ENCODE results near the gene CDC25B. TPM values are rescaled to one million over a fixed set of nuclear protein-coding genes. Genes with fewer than 3 reads are reported as not detected.

The CDC25B gene
- total and polyA plus RNA-seq, 2 of the 13 experiments (the other 11 are each of a cell fraction or from before 2014, with no cell fraction given): 14.5 to 19.4 TPM

DNA sequence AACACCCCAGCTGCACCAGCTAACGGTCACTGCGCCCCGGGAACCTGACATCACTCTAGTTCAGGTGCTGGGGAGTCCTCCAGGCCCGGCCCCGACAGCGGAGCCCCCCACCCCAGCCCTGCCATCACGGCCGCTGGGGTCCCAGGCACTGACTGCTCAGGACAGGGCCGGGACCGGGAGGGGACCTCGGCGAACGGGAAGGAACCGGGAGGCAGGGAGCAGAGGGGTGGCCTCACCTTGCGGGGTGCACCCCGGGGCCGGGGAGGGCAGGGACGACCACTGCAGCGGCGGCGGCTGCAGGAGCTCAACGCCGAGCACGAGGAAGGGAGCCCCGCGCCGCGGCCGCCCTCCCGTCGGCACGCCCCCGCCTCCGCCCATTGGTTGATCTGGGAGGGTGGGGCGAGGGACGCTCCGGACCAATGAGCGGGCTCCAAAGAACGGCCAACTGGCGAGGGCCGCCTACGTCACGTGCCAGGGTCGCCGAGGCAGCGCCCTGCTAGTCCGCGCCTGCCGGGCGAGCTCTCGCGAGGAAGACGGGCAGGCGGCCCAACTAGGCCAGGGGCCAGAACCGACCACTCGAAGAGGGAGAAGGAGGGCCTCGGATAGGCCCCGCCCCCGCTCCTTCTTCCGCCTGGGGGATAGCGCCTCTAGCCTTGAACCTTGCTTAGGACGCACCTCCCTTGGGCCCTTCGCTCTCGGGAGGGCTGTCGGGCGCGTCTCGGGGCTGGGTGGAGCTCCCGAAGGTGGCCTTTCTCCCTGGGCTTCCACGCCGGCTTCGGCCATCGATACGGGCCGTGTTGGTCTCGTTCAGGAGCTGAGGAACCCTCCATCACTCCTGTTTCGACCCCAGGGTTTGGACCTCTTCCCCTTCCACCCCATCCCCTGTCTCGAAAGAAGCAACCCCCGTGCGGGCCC is 28.4 kb upstream of the CDC25B start, which contains the start of gene ADISSP (continued):
- TF ChIP-seq, protein P1, sequence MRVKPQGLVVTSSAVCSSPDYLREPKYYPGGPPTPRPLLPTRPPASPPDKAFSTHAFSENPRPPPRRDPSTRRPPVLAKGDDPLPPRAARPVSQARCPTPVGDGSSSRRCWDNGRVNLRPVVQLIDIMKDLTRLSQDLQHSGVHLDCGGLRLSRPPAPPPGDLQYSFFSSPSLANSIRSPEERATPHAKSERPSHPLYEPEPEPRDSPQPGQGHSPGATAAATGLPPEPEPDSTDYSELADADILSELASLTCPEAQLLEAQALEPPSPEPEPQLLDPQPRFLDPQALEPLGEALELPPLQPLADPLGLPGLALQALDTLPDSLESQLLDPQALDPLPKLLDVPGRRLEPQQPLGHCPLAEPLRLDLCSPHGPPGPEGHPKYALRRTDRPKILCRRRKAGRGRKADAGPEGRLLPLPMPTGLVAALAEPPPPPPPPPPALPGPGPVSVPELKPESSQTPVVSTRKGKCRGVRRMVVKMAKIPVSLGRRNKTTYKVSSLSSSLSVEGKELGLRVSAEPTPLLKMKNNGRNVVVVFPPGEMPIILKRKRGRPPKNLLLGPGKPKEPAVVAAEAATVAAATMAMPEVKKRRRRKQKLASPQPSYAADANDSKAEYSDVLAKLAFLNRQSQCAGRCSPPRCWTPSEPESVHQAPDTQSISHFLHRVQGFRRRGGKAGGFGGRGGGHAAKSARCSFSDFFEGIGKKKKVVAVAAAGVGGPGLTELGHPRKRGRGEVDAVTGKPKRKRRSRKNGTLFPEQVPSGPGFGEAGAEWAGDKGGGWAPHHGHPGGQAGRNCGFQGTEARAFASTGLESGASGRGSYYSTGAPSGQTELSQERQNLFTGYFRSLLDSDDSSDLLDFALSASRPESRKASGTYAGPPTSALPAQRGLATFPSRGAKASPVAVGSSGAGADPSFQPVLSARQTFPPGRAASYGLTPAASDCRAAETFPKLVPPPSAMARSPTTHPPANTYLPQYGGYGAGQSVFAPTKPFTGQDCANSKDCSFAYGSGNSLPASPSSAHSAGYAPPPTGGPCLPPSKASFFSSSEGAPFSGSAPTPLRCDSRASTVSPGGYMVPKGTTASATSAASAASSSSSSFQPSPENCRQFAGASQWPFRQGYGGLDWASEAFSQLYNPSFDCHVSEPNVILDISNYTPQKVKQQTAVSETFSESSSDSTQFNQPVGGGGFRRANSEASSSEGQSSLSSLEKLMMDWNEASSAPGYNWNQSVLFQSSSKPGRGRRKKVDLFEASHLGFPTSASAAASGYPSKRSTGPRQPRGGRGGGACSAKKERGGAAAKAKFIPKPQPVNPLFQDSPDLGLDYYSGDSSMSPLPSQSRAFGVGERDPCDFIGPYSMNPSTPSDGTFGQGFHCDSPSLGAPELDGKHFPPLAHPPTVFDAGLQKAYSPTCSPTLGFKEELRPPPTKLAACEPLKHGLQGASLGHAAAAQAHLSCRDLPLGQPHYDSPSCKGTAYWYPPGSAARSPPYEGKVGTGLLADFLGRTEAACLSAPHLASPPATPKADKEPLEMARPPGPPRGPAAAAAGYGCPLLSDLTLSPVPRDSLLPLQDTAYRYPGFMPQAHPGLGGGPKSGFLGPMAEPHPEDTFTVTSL (CRISPR knock-in tag; IDR thresholded peaks at IDR 0.05; ENCODE audit: borderline replicate concordance): 0 out of 2 replicates have a peak, but pooled peaks have one; percentile 44
- TF ChIP-seq, protein P2, sequence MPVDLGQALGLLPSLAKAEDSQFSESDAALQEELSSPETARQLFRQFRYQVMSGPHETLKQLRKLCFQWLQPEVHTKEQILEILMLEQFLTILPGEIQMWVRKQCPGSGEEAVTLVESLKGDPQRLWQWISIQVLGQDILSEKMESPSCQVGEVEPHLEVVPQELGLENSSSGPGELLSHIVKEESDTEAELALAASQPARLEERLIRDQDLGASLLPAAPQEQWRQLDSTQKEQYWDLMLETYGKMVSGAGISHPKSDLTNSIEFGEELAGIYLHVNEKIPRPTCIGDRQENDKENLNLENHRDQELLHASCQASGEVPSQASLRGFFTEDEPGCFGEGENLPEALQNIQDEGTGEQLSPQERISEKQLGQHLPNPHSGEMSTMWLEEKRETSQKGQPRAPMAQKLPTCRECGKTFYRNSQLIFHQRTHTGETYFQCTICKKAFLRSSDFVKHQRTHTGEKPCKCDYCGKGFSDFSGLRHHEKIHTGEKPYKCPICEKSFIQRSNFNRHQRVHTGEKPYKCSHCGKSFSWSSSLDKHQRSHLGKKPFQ (CRISPR knock-in tag; IDR thresholded peaks at IDR 0.05; ENCODE audit: insufficient replicate concordance): peak; percentile 92
- TF ChIP-seq KDM2A (CRISPR knock-in tag; IDR thresholded peaks at IDR 0.05; ENCODE audit: borderline replicate concordance, low read depth) (peak; percentile 84), ZKSCAN1 (IDR thresholded peaks at IDR 0.05; ENCODE audit: low read length) (no peak), SOX13 (IDR thresholded peaks at IDR 0.05) (0 out of 2 replicates have a peak, but pooled peaks have one; percentile 24), SOX13 (CRISPR knock-in tag; conservative IDR thresholded peaks at IDR 0.05 in 1 of 2, IDR thresholded peaks at IDR 0.05 in 1 of 2) (no peak; a peak in 2 of 4 replicates), POLR2A (IDR thresholded peaks at IDR 0.05; ENCODE audit: insufficient read depth in 1 of 2, low read depth in 2 of 2, low read length in 2 of 2) (peak; percentile 82 to 97), KDM5B (CRISPR knock-in tag; IDR thresholded peaks at IDR 0.05; ENCODE audit: borderline replicate concordance) (peak; percentile 99), ISL2 (CRISPR knock-in tag; IDR thresholded peaks at IDR 0.05) (peak; percentile 72), ZNF337 (CRISPR knock-in tag; IDR thresholded peaks at IDR 0.05; ENCODE audit: borderline replicate concordance, low read depth) (peak; percentile 52; the same call in 1 of the 2 replicates), ZFY (CRISPR knock-in tag; IDR thresholded peaks at IDR 0.05) (peak; percentile 96), EED (CRISPR knock-in tag; IDR thresholded peaks at IDR 0.05) (peak; percentile 96)
- TF ChIP-seq, protein P3, sequence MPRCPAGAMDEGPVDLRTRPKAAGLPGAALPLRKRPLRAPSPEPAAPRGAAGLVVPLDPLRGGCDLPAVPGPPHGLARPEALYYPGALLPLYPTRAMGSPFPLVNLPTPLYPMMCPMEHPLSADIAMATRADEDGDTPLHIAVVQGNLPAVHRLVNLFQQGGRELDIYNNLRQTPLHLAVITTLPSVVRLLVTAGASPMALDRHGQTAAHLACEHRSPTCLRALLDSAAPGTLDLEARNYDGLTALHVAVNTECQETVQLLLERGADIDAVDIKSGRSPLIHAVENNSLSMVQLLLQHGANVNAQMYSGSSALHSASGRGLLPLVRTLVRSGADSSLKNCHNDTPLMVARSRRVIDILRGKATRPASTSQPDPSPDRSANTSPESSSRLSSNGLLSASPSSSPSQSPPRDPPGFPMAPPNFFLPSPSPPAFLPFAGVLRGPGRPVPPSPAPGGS (CRISPR knock-in tag; IDR thresholded peaks at IDR 0.05): peak; percentile 90; the same call in 1 of the 2 replicates
- TF ChIP-seq, protein P4, sequence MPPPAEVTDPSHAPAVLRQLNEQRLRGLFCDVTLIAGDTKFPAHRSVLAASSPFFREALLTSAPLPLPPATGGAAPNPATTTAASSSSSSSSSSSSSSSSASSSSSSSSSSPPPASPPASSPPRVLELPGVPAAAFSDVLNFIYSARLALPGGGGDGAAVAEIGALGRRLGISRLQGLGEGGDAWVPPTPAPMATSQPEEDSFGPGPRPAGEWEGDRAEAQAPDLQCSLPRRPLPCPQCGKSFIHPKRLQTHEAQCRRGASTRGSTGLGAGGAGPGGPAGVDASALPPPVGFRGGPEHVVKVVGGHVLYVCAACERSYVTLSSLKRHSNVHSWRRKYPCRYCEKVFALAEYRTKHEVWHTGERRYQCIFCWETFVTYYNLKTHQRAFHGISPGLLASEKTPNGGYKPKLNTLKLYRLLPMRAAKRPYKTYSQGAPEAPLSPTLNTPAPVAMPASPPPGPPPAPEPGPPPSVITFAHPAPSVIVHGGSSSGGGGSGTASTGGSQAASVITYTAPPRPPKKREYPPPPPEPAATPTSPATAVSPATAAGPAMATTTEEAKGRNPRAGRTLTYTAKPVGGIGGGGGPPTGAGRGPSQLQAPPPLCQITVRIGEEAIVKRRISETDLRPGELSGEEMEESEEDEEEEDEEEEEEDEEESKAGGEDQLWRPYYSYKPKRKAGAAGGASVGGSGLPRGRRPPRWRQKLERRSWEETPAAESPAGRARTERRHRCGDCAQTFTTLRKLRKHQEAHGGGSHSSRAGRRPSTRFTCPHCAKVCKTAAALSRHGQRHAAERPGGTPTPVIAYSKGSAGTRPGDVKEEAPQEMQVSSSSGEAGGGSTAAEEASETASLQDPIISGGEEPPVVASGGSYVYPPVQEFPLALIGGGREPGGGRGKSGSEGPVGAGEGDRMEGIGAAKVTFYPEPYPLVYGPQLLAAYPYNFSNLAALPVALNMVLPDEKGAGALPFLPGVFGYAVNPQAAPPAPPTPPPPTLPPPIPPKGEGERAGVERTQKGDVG (CRISPR knock-in tag; IDR thresholded peaks at IDR 0.05; ENCODE audit: borderline replicate concordance): 0 out of 2 replicates have a peak, but pooled peaks have one; percentile 16

Data from HepG2 (cell line).